HEK293 (cell line): ENCODE data around the gene SEMA7A.

Experiments used
- CTCF ChIP-seq: fragments of 450-650 bp; formaldehyde crosslinking; IDR thresholded peaks from 2 replicates; pipeline ENCODE4 v1.5.1; 2016; ENCODE audit warnings: missing biosample characterization, missing genetic modification characterization
- ZBTB8A ChIP-seq: fragments of 450-650 bp; formaldehyde crosslinking; IDR thresholded peaks from 2 replicates; pipeline ENCODE4 v1.5.1; 2016; ENCODE audit warnings: missing biosample characterization, missing genetic modification characterization
- ZNF341 ChIP-seq: fragments of 450-650 bp; formaldehyde crosslinking; IDR thresholded peaks from 2 replicates; pipeline ENCODE4; 2016; ENCODE audit warnings: low read depth, missing biosample characterization, missing genetic modification characterization
- ZNF354C ChIP-seq: fragments of 450-650 bp; formaldehyde crosslinking; IDR thresholded peaks from 2 replicates; pipeline ENCODE4 v1.5.1; 2016; ENCODE audit warnings: missing biosample characterization, missing genetic modification characterization, low read depth, borderline replicate concordance
- ZNF366 ChIP-seq: fragments of 450-650 bp; formaldehyde crosslinking; conservative IDR thresholded peaks from 2 replicates; pipeline ENCODE4 v1.5.1; 2016; ENCODE audit warnings: missing biosample characterization, missing genetic modification characterization
- ZNF639 ChIP-seq: fragments of 450-650 bp; formaldehyde crosslinking; IDR thresholded peaks from 2 replicates; pipeline ENCODE4 v1.5.1; 2016; ENCODE audit warnings: missing biosample characterization, missing genetic modification characterization
- ZNF747 ChIP-seq: fragments of 450-650 bp; formaldehyde crosslinking; IDR thresholded peaks from 2 replicates; pipeline ENCODE4 v1.5.1; 2016; ENCODE audit warnings: missing biosample characterization, missing genetic modification characterization

DNA sequence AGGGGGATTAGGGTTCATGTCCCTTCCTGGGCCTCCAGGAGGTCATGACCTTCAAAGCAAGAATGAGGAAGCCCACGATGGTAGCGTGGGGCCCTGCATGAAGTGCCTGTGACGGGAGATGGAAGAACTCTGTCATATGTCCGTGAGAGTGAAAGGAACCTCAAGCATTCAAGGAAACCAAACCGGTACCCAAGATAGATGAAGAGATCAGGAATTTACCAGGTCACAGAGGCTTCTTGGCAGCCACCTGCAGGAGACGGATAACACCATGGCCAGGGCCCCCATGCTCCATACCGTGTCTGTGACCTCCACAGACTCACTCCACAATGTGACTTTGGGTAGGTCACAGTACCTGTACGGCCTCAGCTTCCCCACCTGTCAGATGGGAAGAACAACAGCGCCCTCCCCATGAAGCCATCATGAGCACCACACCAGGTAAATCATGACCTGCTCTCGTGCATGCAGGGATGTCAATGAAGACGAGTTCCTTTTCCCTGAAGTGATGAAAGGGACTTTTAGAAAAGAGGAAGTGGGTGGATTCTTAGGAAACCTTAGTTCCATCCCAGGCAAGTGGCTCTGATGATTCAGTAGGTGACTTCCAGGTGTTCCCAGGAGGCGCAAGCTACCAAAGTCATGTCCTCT, 43.0 kb downstream of the SEMA7A start:
- no peak for TF ChIP-seq ZNF341 (tag by site-specific recombination)
- no peak for TF ChIP-seq CTCF (tag by site-specific recombination)
- TF ChIP-seq ZNF354C: no peak
- TF ChIP-seq ZBTB8A (tag by site-specific recombination): no peak
- TF ChIP-seq ZNF639 (tag by site-specific recombination): no peak
- TF ChIP-seq ZNF747 (tag by site-specific recombination): no peak
- no peak for TF ChIP-seq ZNF366
